Heart right ventricle (tissue), 16 donors: Measurements from ENCODE around the gene HPCA. TPM values are rescaled to one million over a fixed set of nuclear protein-coding genes. Genes with fewer than 3 reads are reported as not detected.
A peak's percentile ranks its signal among the peaks of the same experiment; 100 is the strongest.

Experiments
- ATAC-seq, 8 donors: fragments of 200-7000 bp; cut with Tn5 transposase; one replicate each; pipeline ENCODE4 v1.9.1; 2020; ENCODE audit warnings: mild to moderate bottlenecking in 8 of 8, moderate library complexity in 8 of 8, moderate number of reproducible peaks in 1 of 8
- DNase-seq, 2 donors: peaks; one replicate each; pipeline ENCODE4 v3.0.0-alpha.2; 2020
- H3K27ac ChIP-seq, 10 donors: fragments of 200-600 bp; sonication (generic) in 2 of 10; one replicate each; pipeline versions ENCODE4 v1.5.0 to v1.8.0; 2020 to 2022; ENCODE audit warnings: mild to moderate bottlenecking in 3 of 10
- H3K27me3 ChIP-seq, 7 donors: fragments of 200-600 bp; one replicate each; pipeline ENCODE4 v1.8.0; 2021 to 2022; ENCODE audit warnings: mild to moderate bottlenecking in 2 of 7
- H3K36me3 ChIP-seq, 9 donors: fragments of 200-600 bp; sonication (generic) in 1 of 9; one replicate each; pipeline versions ENCODE4 v1.5.0 to v1.8.0; 2020 to 2022; ENCODE audit warnings: mild to moderate bottlenecking in 2 of 9
- H3K4me1 ChIP-seq, 9 donors: fragments of 200-600 bp; sonication (generic) in 1 of 9; one replicate each; pipeline versions ENCODE4 v1.5.0 to v1.8.0; 2020 to 2022; ENCODE audit warnings: mild to moderate bottlenecking in 4 of 9
- H3K4me3 ChIP-seq, 10 donors: fragments of 200-600 bp; sonication (generic) in 2 of 10; one replicate each; pipeline versions ENCODE4 v1.5.0 to v1.8.0; 2020 to 2022; ENCODE audit warnings: mild to moderate bottlenecking in 7 of 10, moderate library complexity in 2 of 10
- H3K9me3 ChIP-seq, 11 donors: fragments of 200-600 bp in 10 of 11; sonication (generic) in 2 of 11; one replicate each; pipeline versions ENCODE4 v1.5.0 to v1.8.0; 2013 to 2022; ENCODE audit warnings: mild to moderate bottlenecking in 2 of 11, control low read depth in 1 of 11, moderate library complexity in 1 of 11
- CTCF ChIP-seq, 9 donors: fragments of 200-600 bp; sonication (generic) in 2 of 9; IDR thresholded peaks; one replicate each; pipeline versions ENCODE4 v1.5.0 to v1.8.0; 2021 to 2022; ENCODE audit warnings: antibody characterized with exemption in 9 of 9, mild to moderate bottlenecking in 5 of 9, moderate library complexity in 1 of 9
- WGBS, 2 donors: extraction: QIAGEN DNeasy Blood & Tissue Kit; methylation state at CpG; one replicate each; pipeline ENCODE4 v1.1.7; 2013; ENCODE audit warnings: inconsistent platforms in 1 of 2; 5-methylcytosine and 5-hydroxymethylcytosine counted together
- intact Hi-C, 10 donors: fragments of 100-400 bp; cut with DNase I; formaldehyde crosslinking; loops; one replicate each; pipeline versions ENCODE4 v1.11.1 to v1.14.2; 2022
- polyA plus RNA-seq, 2 donors: library from polyadenylated mRNA; stranded (reverse); fragments of 200-250 nt; gene quantifications; one replicate each; pipeline ENCODE4 v1.2.3, GENCODE V29; 2013
- total RNA-seq, 10 donors: library from RNA; stranded (reverse); fragmentation: NEBNext Ultra II Directional in 3 of 10; extraction: Animal tissue kit (Norgen Biotek cat#: 25700) in 3 of 10; gene quantifications; one replicate each; pipeline versions ENCODE4 v1.2.1 to v1.2.4, GENCODE V29; 2021 to 2023
- donor health status: Arrhythmogenic right ventricular cardiomyopathy.
- donor health status: ischemic (EF 13 %, LVEDD 7.1; RV severe dilation, severe dysfunction).
- donor health status: healthy with polysubstance abuse.
- donor health status: DM: no; HTN: yes; CAD: no.
- donor health status: DM: no; HTN: no; CAD: no.
- donor health status: ischemic (EF 25% LVEDD 6.9; RV normal size, moderate dysfunction).
- donor health status: ischemic (EF 25% LVEDD 5.7; RV mildly dilated, moderate dysfunction).
- donor health status: healthy.
- donor health status: DM: yes; HTN: yes; CAD: no.
- donor health status: Ischemic cardiomyopathy.
- donor health status: ischemic (EF 35%, LVEDD 5.7; RV mildly dilated, moderate dysfunction).
- donor health status: nonischemic (EF 11% LVEDD 7.7; RV severe dilation, severe dysfunction).
- donor health status: DM: yes; HTN: yes; CAD: no.
- donor health status: PGD.
- donor health status: ischemic (EF 29% LVEDD 5.4; RV normal size, mild dysfunction).
- donor health status: nonischemic (EF 23%, LVEDD 6.1; RV moderate dilation, normal function).

HPCA gene
- total and polyA plus RNA-seq, 12 donors: not detected

GRCh38 chr1:32892368-32893197 is 6.3 kb downstream of the HPCA start:
- intact Hi-C loops: no loop called here
- Histone ChIP-seq H3K4me3 (peak overlapping the region in 9 of 10 donors; percentile 31 to 56 (median 50)), H3K27me3 (peaks cover 9 to 68% (median 47%) of the 10 kb centered on the region in 7 donors), H3K4me1 (peaks cover 2 to 12% (median 8%) of the 10 kb centered on the region in 9 donors), H3K36me3 (no peaks in the 10 kb centered on the region), H3K9me3 (no peaks in the 10 kb centered on the region), H3K27ac (no peak overlapping the region)
- DNase-seq: no peak
- TF ChIP-seq CTCF (IDR thresholded peaks at IDR 0.05): peak; percentile 16 to 60 (median 38)
- peak in 3 of 8 donors; percentile 19 to 22 (median 20) for ATAC-seq
- 18 to 20% methylated on average over 47 to 49 of the region's 49 CpGs for WGBS, 2 donors

GRCh38 chr1:32893198-32894018 is 7.1 kb downstream of the HPCA start:
- peak in 2 of 9 donors; percentile 22 to 48 for TF ChIP-seq CTCF (IDR thresholded peaks at IDR 0.05)
- H3K4me3 ChIP-seq: peak overlapping the region in 9 of 10 donors; percentile 31 to 56 (median 50)
- no peaks in the 10 kb centered on the region for H3K36me3 ChIP-seq
- H3K27ac ChIP-seq: peak overlapping the region in 1 of 10 donors; percentile 9
- no peaks in the 10 kb centered on the region for H3K9me3 ChIP-seq
- DNase-seq (no peak), ATAC-seq (peak in 7 of 8 donors; percentile 23 to 69 (median 50))
- intact Hi-C loops: no loop called here
- peaks cover 7 to 59% (median 40%) of the 10 kb centered on the region in 7 donors for H3K27me3 ChIP-seq
- WGBS, 2 donors: 2 to 5% methylated on average over 49 to 58 of the region's 58 CpGs
- peaks cover 2 to 12% (median 8%) of the 10 kb centered on the region in 9 donors for H3K4me1 ChIP-seq

- Histone ChIP-seq H3K27ac (no peak overlapping the region), H3K4me3 (peak overlapping the region in 7 of 10 donors; percentile 31 to 56 (median 53)), H3K4me1 (peaks cover 2 to 12% (median 8%) of the 10 kb centered on the region in 9 donors), H3K36me3 (no peaks in the 10 kb centered on the region), H3K9me3 (no peaks in the 10 kb centered on the region), H3K27me3 (peaks cover 7 to 52% (median 38%) of the 10 kb centered on the region in 7 donors)
- no peak for TF ChIP-seq CTCF (IDR thresholded peaks at IDR 0.05)
- ATAC-seq (peak in 1 of 8 donors; percentile 9), DNase-seq (no peak)
- WGBS, 2 donors: 74 to 79% methylated on average over 8 of the region's 8 CpGs
- intact Hi-C loops: no loop called here
Observed at GRCh38 chr1:32894019-32894600, 7.8 kb downstream of the HPCA start.

- ATAC-seq: no peak
- 83 to 90% methylated on average over 6 of the region's 6 CpGs for whole genome bisulfite sequencing, 2 donors
- no peak for TF ChIP-seq CTCF (IDR thresholded peaks at IDR 0.05)
- H3K27ac ChIP-seq: no peak overlapping the region
- H3K27me3 ChIP-seq: peaks cover 7 to 55% (median 37%) of the 10 kb centered on the region in 7 donors
- no peak overlapping the region for H3K4me3 ChIP-seq
- H3K9me3 ChIP-seq: no peaks in the 10 kb centered on the region
- H3K36me3 ChIP-seq: no peaks in the 10 kb centered on the region
- intact Hi-C loops: no loop called here
- no peak for DNase-seq
- peaks cover 2 to 12% (median 8%) of the 10 kb centered on the region in 9 donors for H3K4me1 ChIP-seq
Observed at GRCh38 chr1:32894681-32895080, 8.4 kb downstream of the HPCA start.
